HG02623 (cell line): ENCODE measurements around the gene ZMYND19.
"Not testable (repeated sequence)": the region's sequence is repeated elsewhere in the genome, so short reads cannot be mapped to it uniquely, and the experiment has no call there.

Experiments
- ATAC-seq: cut with Tn5 transposase; IDR thresholded peaks from one replicate; pipeline ENCODE4 v1.9.1; 2021; ENCODE audit warnings: moderate library complexity; ENCODE audit not compliant: unreplicated experiment

The ZMYND19 gene

GRCh38 chr9:137590469-137591383 lies at the start of gene ZMYND19:
ZMYND19 (minus strand) TSS chr9:137590512; CDS start chr9:137590263, 249 bp downstream.
- peak; percentile 77 for ATAC-seq

DNA sequence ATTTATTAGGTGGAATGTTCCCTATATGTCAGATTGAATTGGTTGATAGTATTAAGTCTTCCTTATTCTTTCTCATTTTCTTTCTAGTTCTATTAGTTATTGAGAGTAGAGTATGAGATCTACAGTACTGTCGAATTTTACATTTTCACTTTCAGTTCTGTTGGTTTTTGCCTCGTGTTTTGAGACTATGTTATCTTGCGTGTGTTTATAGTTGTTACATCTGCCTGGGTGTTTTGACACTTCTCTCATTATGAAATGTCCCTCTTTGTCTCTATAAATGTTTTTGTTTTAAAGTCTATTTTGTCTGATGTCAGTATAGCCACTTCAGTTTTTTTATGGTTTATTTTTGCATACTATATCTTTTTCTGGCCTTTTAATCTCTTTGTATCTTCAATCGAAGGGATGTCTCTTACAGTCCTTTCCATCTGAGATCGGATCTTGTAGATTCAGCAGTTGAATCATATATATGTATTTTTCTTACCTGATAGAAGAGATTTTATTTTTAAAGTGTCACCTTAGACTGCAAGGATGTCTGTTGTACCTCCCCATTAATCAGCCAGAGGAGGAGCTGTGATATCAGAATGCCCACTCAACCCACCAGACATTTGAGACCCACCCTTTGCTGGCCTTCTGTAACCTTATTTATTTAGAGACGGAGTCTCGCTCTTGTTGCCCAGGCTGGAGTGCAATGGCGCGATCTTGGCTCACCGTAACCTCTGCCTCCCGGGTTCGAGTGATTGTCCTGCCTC lies 49.2 kb upstream of the ZMYND19 start:
- no peak for ATAC-seq

DNA sequence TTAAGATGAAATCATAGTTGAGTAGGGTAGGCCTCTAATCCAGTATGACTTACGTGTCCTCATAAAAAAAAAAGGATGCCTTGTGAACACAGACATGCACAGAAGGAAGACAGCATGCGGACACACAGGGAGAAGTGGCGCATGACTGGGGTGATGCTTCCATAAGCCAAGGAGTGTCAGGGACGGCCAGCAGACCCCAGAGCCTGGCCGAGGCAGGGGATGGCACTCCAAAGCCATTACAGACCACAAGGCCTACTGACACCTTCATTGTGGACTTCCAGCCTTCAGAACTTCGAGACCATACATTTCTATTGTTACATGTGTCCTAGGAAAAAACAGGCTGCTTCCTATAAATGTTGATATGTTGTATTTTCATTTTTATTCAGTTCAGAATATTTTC lies 48.4 kb upstream of the ZMYND19 start:
- ATAC-seq: no peak

DNA sequence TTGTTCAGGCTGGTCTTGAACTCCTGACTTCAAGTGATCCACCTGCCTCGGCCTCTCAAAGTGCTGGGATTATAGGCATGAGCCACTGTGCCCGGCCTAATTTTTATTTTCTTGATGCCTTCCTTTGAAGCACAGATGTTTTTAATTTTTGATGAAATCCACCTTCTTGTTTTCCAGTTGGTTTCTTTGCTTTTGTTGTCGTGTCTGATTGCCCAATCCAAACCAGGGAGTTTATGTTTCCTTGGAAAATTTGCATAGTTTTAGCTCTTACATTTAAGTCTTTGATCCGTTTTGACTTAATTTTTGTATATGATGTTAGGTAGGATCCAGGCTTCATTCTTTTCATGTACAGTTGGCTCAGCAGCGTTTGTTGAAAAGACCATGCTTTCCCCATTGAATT lies 43.7 kb upstream of the ZMYND19 start:
- no peak for ATAC-seq

- no peak for ATAC-seq
These were observed 42.2 kb upstream of the ZMYND19 start for GRCh38 chr9:137632230-137633161.

DNA sequence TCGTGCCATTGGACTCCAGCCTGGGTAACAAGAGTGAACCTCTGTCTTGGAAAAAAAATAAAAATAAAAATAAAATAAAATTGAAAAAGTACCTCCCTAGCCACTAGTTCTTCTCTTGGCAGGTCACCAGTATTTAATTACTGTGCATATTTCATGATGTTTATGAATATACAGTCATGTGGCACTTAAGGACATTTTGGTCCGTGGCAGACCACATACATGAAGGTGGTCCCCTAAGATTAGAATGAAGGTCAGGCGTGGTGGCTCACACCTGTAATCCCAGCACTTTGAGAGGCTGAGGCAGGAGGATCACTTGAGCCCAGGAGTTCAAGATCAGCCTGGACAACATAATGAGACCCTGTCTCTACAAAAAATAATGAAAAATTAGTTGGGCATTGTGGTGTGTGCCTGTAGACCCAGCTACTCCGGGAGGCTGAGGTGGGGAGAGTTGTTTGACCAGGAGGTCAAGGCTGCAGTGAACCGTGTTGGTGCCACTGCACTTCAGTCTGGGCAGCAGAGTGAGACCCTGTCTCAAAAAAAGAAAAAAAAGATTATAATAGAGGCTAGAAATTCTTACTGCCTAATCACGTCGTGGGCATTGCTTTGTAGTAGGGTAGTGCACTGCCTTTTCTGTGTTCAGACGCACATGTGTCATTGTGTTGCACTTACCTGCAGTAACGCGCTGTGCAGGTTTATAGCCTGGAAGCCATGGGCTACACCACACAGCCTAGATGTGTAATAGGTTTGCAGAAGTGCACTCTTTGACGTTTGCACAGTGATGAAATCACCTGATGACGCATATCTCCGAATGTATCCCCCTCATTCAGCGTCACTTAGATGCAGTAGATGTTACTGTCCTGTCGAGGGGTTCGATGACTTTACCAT lies 41.3 kb upstream of the ZMYND19 start:
- no peak for ATAC-seq

- no peak for ATAC-seq
These were observed 40.4 kb upstream of the ZMYND19 start for GRCh38 chr9:137630679-137631078.

- ATAC-seq: no peak
These were observed 39.8 kb upstream of the ZMYND19 start for GRCh38 chr9:137630126-137630525.

- ATAC-seq: not testable (repeated sequence)
These were observed 37.1 kb upstream of the ZMYND19 start for GRCh38 chr9:137627406-137627805.

DNA sequence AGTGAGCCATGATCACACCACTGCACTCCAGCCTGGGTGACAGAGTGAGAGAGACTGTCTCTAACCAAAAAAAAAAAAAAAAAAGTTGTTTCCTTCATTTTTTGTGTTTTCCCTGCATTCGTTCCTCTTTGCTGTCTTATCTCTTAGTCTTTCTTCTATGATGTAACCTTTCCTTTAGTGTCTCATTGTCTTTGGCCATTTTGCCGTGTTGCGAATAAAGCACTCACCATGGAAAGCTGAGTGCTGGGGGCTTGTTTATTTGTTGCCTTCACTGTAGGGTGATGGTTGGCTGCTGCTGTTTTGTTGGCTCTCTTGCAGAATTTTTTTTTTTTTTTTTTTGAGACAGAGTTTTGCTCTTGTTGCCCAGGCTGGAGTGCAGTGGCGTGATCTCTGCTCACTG lies 36.2 kb upstream of the ZMYND19 start:
- no peak for ATAC-seq

DNA sequence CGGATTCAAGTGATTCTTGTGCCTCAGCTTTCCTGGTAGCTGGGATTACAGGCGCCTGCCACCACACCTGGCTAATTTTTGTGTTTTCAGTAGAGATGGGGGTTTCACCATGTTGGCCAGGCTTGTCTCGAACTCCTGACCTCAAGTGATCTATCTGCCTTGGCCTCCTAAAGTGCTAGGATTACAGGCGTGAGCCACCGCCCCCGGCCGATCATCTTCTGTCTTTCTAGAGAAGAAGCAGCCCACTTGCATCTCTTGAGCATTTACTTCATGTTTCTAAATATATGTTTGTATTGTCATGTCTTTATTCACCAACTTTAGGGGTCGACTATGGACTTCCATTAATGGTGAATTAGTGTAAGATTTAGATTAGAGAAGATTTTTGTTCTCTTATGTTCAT lies 31.9 kb upstream of the ZMYND19 start:
- ATAC-seq: not testable (repeated sequence)

DNA sequence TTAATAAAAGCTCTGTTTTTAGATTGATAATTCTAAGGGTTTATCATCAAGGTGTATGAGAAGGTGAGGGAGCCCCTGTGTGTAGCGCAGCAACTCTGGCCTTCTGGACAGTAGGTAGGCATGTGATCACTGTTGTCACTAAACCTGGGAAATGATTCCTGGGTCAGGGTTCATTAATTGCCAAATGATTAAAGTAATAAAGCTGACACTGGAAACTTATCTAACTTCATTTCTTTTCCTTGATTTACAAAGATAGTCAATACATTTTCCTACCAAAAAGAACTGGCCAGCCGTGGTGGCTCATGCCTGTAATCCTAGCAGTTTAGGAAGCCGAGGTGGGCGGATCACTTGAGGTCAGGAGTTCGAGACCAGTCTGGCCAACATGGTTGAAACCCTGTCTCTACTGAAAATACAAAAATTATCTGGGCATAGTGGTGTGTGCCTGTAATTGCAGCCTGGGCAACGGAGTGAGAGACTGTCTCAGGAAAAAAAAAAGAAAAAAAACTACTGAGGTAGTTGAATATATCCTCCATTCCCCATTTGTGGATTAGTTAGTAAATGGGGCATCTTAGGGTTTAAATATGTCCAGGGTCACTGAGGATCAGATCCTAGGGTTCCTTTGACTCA lies 30.9 kb upstream of the ZMYND19 start:
- no peak for ATAC-seq

DNA sequence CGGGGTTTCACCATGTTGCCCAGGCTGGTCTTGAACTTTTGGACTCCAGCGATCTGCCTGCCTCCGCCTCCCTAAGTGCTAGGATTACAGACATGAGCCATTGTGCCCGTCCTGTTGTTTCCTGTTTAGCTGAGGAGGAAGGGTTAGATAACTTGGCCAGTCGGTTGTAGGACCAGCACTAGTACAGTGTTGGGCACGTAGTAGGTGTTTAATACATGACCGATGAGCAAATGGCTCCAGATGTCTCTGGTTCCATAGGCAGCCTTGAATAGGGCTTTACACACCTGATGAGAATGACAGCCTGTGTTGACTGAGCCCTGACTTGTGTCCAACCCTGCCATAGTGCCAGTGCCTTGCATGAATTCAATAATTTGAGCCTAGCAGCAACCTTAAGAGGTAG lies 30.3 kb upstream of the ZMYND19 start:
- ATAC-seq: no peak

DNA sequence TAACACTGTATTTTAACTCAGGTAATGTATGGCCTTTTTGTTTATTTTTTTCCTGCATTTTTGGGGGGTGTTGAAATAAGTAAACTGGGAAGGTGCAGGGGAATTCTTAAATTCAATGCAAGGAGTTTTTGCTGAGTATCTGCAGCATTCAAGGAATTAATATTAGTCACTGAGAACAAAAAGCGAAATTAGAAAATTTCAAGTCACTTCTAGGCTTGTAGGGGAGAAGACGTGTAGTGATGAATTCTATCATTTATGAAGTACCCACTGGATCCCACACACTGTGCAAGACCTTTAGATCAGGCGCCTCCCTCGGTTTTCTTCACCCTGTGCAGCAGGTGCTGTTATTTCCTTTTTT lies 29.7 kb upstream of the ZMYND19 start:
- no peak for ATAC-seq

DNA sequence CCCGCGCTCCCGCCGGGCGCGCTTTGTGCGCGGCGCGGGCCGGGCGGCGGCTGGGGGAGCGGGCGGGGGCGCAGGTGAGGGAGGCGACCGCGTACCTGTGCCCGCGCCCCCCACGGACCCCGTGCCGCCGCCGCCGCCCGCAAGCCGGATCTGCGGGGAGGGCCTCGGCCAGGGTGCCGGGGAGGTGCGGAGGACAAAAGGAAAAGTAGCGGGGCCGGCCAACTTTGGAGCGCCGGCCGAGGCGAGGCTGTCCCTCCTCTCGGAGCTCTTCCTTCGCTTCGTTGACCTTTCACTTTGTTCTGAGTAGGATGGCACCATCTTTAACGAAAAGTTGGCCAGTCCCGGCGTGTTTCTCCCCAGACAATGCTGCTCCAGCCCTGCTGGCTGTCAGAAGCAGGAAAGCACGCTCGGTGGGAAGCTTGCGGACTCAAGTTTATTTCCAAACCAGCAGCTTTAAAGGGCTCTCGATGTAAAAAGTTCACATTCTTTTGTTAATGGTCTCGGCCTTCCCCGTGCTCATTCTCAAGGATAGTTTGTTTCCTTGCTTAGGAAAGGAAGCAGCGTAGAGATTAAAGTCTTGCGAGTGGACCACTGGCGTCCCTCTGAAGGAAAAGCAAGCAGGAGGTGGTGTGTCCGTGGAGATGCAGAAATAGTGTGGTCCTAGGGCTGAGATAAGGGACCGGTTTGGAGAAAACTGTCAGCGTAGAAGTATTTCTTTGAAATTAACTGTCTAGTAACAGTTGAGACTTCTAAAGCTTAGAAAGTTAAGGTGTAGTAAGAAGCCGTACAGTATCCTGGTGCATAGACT lies 29.1 kb upstream of the ZMYND19 start:
- peak; percentile 30 for ATAC-seq

GRCh38 chr9:137618105-137619067 lies 28.1 kb upstream of the ZMYND19 start, which contains the start of gene EHMT1:
EHMT1 (plus strand) TSS chr9:137619005; CDS start chr9:137619029, 24 bp downstream.
- peak; percentile 70 for ATAC-seq

- no peak for ATAC-seq
These were observed 25.1 kb upstream of the ZMYND19 start for GRCh38 chr9:137615387-137615871.
